ENCODE results near the gene KIZ. TPM values are rescaled to one million over a fixed set of nuclear protein-coding genes. Genes with fewer than 3 reads are reported as not detected.

KIZ gene
- total RNA-seq, 1 donor from 2014 or later, result 23.5 TPM

DNA sequence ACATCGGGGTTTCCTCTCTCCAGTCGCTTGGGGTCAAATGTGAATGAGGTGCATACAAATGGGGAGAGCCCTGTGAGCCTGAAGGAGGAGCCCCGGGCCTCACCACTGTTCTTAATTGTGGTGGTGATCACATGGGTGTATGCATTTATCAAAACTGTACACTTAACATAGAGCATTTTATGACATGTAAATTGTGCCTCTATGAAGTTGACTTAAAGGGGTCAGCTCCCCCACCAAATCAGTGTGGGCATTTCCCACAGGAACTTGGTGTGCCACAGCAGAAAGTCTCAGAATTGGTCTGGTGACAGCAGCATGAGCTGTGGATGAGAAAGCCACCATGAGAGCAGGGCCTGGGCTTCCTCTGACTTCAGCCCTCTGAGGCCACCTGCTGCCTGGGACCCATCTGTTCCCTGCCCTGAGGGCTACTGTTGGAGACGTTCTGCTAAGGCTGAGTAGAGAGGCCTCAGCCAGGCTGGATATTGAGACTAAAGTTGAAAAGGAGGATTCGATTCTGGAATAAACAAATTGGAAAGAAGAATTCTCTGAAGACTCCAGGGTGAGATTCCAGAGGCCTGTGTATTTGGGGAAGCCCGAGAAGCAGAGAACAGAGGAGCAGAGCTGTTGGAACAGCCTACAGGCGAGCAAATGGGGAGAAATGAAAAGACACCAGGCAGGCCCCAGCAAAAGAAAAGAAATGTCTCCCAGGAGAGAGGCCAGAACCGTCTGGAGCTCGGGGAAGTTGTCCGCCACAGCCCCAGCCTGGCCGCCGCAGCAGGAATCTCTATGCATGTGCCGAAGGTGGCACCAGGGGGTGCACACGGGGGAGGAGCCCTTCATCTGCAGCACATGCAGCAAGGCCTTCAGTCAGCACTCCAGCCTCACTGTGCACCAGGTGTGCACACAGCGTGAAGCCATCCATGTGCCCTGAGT lies 139.6 kb downstream of the KIZ start:
- no peak for DNase-seq (ENCODE audit: low spot score)

DNA sequence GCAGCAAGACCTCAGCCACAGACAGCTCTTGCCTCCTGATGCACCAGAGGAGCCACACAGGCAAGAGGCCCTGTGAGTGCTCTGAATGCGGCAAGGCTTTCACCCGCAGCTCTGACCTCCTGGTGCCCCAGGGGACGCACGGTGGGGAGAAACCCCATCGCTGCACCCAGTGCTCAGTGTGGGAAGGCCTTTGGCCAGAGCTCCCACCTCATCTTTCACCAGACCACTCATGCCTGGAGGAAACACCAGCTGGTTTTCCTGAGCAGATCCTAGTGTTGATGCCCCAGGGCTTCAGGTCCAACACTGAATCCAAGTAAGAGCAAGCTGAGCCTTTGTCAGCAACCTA lies 140.3 kb downstream of the KIZ start:
- DNase-seq (ENCODE audit: low spot score), result no peak

GRCh38 chr20:21269772-21270171 lies 143.9 kb downstream of the KIZ start:
- DNase-seq (ENCODE audit: low spot score), result no peak

GRCh38 chr20:21270806-21271205 lies 144.9 kb downstream of the KIZ start:
- no peak for DNase-seq (ENCODE audit: low spot score)

- no peak for DNase-seq (ENCODE audit: low spot score)
Measured at GRCh38 chr20:21272279-21272678, 146.4 kb downstream of the KIZ start.

- no peak for DNase-seq (ENCODE audit: low spot score)
Measured at GRCh38 chr20:21272679-21273078, 146.8 kb downstream of the KIZ start.

- DNase-seq (ENCODE audit: low spot score), result no peak
Measured at GRCh38 chr20:21273755-21274386, 148.0 kb downstream of the KIZ start.

DNA sequence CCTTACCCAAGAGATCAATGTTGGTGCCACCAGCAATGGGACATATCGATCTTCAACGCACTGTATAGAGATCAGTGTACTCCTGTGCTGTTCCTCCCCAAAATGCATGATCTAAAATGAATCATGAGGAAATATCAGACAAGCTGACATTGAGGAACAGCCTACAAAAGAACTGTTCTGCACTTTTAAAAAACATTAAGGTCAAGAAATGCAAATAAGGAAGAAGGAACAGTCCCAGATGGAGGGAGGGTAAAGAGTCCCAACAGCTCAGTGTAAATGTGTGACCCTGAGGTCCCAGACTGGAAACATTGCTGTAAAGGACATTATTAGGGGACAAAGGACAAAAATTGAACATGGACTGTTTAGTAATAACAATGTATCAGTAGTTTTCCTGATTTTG lies 152.9 kb downstream of the KIZ start:
- no peak for DNase-seq (ENCODE audit: low spot score)

GRCh38 chr20:21279706-21280521 lies 154.0 kb downstream of the KIZ start:
- DNase-seq (ENCODE audit: low spot score), result no peak

GRCh38 chr20:21280522-21281016 lies 154.7 kb downstream of the KIZ start:
- no peak for DNase-seq (ENCODE audit: low spot score)

DNA sequence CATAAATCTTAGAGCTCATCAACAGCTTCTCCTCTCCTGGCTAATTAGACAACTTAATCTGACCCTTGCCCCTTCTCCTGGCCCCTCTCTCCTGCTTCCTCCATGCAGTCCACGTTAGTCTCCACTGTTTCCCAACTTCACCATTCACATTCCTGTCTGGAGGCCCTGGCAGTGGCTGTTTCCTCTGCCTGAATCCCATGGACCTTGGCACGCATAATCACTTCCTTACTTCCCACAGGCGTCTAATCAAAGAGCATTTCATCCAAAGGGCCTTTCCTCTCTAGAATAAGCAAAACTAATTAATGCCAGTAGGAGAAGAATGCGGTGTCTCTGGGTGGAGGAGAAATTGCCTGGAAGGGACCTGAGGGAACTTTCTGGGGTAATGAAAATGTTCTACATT lies 160.9 kb downstream of the KIZ start:
- no peak for DNase-seq (ENCODE audit: low spot score)

DNA sequence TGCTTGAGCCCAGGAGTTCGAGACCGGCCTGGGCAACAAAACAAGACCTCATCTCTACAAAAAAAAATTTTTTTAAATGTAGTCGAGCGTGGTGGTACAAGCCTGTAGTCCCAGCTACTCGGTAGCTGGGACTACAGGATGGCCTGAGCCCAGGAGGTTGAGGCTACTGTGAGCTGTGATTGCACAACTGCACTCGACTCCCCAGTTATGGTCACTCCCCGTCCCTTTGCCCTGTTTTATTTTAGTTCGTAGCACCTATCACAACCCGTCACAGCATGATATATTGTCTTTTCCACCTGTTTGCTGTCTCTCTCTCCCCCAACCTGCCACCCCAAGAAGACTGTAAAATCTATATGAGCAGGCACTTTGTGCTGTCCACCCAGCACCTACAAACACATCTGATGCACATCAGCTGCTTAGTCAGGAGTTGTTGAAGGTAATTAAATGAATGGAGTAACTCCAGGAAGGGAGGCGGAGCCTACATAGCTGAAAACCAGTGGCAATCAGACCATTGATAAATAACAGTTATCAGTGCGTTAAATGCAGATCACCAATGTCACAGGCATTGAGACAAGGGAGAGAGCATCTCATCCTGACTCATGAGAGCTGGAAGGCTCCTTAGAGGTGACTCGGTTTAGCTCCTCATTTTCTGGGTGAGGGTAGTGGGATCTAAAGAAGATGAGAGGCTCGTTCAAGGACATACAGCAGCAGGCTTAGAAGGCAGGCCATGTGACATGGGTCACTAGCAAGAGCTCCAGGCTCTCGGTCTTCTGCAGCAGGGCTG lies 162.9 kb downstream of the KIZ start:
- DNase-seq (ENCODE audit: low spot score), result no peak

DNA sequence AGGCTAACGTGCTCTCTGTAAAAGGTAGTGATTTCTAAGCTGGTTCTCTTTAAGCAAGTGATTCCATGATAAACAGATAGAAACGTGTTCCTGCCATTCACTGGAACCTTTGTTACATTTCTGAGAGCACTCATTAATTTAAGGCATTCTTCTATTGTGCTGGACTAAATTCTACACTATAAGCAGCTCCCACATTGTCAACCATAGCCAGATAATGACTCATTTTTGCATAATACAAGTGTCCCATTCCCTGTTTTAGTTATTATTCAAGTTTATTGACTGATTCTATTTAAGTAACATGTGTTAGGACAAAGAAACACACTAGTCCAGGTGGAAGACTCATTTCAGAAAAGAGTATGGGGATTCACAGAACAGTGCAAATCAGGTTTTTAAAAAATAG lies 163.8 kb downstream of the KIZ start:
- no peak for DNase-seq (ENCODE audit: low spot score)

DNA sequence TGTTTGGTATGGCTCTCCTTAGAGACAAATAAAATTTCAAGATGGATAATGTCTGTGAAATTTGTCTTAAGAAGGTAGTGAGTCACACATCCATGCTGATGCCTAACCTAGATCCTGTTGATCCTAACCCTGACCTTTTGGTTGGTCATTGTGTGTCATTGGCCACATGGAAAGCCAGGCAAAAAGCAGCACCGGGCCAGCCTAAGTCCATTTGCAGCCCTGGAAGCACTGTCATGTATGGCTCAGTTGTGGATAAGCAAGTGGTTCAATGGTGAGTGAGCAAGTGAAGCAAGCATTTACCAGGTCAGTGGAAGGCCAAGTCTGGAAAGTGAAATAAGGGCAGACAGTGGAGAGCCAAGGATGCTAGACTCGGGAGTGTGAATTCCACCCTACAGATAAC lies 165.1 kb downstream of the KIZ start:
- DNase-seq (ENCODE audit: low spot score), result no peak

DNA sequence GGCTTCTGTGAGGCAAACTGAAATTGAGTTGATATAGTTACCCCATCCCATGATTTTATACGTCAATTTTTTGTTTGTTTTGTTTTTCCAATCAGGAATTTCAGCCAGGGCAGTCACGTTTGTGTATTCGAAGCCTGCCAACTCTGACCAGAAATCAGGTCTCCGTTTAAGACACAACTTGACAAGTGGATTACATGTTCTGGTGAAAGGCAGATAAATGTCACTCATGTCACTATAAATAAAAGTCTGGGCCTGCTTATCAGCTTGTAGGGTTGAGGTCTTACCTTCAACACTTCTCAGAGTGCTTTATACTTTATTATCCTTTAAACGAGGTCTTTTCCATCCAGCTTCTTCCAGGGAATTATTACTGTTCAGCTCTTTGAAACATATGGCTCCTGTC lies 168.9 kb downstream of the KIZ start:
- DNase-seq (ENCODE audit: low spot score), result no peak

Other genes starting within 250 kb of the KIZ start
- gene LINC00237, start 19.7 kb upstream of the KIZ start, total RNA-seq, result not detected
- gene XRN2, start 177.2 kb downstream of the KIZ start, total RNA-seq, result 48.2 TPM